Measurements from ENCODE around the gene SPATA3.
"Not testable (repeated sequence)": the region's sequence is repeated elsewhere in the genome, so short reads cannot be mapped to it uniquely, and the experiment has no call there.

The SPATA3 gene

GRCh38 chr2:230990131-230990898 lies 5.6 kb upstream of the SPATA3 start:
- DNase-seq (ENCODE audit: low read depth, low spot score), result no peak
- no peak overlapping the region for H3K27ac ChIP-seq

DNA sequence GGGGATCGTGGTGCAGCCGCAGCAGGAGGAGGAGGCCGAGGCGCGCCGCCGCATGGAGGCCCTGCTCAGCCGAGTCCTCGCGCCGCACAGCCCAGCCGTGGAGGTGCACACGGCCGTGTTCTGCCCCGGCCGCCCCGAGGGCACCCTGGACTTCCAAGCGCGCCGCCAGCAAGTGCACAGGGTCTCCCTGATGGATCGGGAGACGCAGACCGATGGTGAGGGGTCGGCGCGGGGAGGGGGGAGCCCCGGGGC lies 5.1 kb upstream of the SPATA3 start:
- H3K27ac ChIP-seq, result no peak overlapping the region
- DNase-seq (ENCODE audit: low read depth, low spot score), result no peak

- DNase-seq (ENCODE audit: low read depth, low spot score), result no peak
Measured at GRCh38 chr2:230991598-230991997, 4.3 kb upstream of the SPATA3 start.

GRCh38 chr2:230996661-230997060 lies 740 bp downstream of the SPATA3 start:
- DNase-seq (ENCODE audit: low read depth, low spot score), result no peak
- H3K27ac ChIP-seq, result no peak overlapping the region

More at GRCh38 chr2:230991598-230991997, 4.3 kb upstream of the SPATA3 start:
- no peak overlapping the region for H3K27ac ChIP-seq

- no peak for DNase-seq (ENCODE audit: low read depth, low spot score)
- no peak overlapping the region for H3K27ac ChIP-seq
Measured at GRCh38 chr2:230998882-230999281, 3.0 kb downstream of the SPATA3 start.

GRCh38 chr2:230999477-230999876 lies 3.6 kb downstream of the SPATA3 start:
- no peak overlapping the region for H3K27ac ChIP-seq
- no peak for DNase-seq (ENCODE audit: low read depth, low spot score)

GRCh38 chr2:231000211-231000904 lies 4.4 kb downstream of the SPATA3 start:
- DNase-seq (ENCODE audit: low read depth, low spot score), result no peak
- H3K27ac ChIP-seq, result no peak overlapping the region

DNA sequence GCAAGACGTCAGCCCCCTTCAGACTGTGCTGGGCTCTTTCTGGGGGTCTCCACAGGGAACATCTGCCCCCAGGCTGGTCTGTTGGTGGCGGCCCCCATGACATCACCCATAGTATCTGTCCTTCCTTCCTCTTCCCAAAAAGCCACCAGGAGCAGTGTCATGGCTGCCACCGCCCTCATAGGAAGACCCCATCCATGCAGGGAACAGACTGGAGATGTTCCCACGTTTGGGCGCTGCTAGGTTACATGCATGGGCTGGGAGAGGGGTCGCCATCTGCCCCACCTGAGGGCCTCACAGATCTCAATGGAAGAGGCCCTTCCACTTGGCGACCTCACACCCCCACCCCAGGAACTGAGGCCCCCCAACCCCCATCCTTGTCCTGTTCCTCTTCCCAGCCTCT lies 5.1 kb downstream of the SPATA3 start:
- no peak for DNase-seq (ENCODE audit: low read depth, low spot score)
- no peak overlapping the region for H3K27ac ChIP-seq

- no peak for DNase-seq (ENCODE audit: low read depth, low spot score)
- H3K27ac ChIP-seq, result no peak overlapping the region
Measured at GRCh38 chr2:231001921-231002320, 6.0 kb downstream of the SPATA3 start.

DNA sequence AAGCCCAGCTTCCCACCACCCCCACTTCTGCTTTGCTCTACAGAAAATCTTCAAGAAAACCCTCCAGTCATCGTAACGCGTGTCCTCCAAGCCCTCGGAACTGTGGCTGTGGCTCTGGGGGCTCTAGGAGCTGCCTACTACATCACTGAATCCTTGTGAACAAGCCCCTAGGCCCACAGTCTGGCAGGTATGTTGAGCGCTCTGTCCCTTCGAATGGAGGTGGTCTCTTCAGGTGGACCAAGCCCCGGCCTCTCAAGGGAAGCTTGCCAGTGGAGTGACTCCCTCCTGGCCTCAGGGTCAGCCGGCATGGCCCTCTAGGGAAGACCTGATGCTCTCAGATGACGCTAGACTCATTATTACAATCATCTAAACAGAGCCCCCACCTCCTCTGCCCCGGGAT lies 6.7 kb downstream of the SPATA3 start:
- no peak overlapping the region for H3K27ac ChIP-seq
- no peak for DNase-seq (ENCODE audit: low read depth, low spot score)

GRCh38 chr2:231003186-231003585 lies 7.3 kb downstream of the SPATA3 start:
- DNase-seq (ENCODE audit: low read depth, low spot score), result no peak
- H3K27ac ChIP-seq, result no peak overlapping the region

DNA sequence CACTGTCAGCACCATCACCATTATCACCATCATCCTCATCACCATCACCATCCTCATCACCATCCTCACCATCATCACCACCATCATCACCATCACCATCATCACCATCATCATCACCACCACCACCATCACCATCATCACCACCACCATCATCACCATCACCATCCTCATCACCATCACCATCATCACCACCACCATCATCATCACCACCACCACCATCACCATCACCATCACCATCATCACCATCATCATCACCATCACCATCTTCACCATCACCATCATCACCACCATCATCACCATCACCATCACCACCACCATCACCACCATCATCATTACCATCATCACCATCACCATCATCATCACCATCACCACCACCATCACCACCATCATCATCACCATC lies 9.0 kb downstream of the SPATA3 start:
- H3K27ac ChIP-seq, result not testable (repeated sequence)

GRCh38 chr2:231007286-231008098 lies 11.6 kb downstream of the SPATA3 start:
- no peak overlapping the region for H3K27ac ChIP-seq
- DNase-seq (ENCODE audit: low read depth, low spot score), result no peak

More for the DNA sequence above, 9.0 kb downstream of the SPATA3 start:
- not testable (repeated sequence) for DNase-seq (ENCODE audit: low read depth, low spot score)

GRCh38 chr2:231008131-231008530 lies 12.2 kb downstream of the SPATA3 start:
- DNase-seq (ENCODE audit: low read depth, low spot score), result no peak
- H3K27ac ChIP-seq, result no peak overlapping the region

GRCh38 chr2:231009236-231009919 lies 13.5 kb downstream of the SPATA3 start:
- no peak overlapping the region for H3K27ac ChIP-seq
- DNase-seq (ENCODE audit: low read depth, low spot score), result no peak

GRCh38 chr2:231010201-231010730 lies 14.3 kb downstream of the SPATA3 start:
- DNase-seq (ENCODE audit: low read depth, low spot score), result no peak
- no peak overlapping the region for H3K27ac ChIP-seq

DNA sequence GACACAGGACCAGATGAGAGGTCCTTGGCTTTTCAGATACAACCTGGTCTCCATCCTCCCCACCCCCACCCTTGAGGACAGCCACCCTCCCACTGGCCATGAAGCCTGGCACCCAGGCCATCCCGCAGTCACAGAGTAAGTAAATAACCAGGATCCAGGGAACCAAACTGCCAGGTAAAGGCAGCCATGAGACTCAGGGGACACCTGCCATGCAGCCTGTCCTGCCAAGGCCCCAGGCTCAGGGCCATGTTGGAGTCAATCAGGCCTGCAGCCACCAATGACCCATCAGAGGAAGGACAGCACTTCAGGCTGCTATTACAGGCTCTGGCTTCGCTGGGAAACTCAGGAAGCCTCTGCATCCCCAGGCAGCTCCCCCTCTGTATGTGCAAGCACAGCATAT lies 15.6 kb downstream of the SPATA3 start:
- DNase-seq (ENCODE audit: low read depth, low spot score), result no peak
- H3K27ac ChIP-seq, result no peak overlapping the region

DNA sequence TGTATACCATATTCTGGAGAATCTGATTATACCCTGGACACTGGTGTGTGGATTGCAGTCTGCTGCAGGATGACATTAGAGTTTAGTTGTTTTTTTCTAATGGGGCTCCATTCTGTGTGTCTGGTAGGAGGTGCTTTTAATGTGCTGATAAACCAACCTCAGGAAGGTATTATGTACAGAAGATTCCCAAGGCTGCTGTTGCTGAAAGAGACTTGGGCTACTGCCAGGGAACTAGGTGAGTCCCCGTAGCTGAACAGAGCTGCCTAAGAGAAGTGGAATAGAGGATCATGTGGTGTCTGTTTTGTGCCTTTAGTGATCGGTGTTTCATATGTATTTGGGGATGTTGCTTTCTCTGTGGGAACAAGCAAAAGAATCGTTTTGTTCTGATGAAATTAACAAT lies 16.5 kb downstream of the SPATA3 start:
- no peak for DNase-seq (ENCODE audit: low read depth, low spot score)

GRCh38 chr2:231013820-231014219 lies 17.9 kb downstream of the SPATA3 start:
- DNase-seq (ENCODE audit: low read depth, low spot score), result no peak
- H3K27ac ChIP-seq, result no peak overlapping the region

More for the DNA sequence above, 16.5 kb downstream of the SPATA3 start:
- H3K27ac ChIP-seq, result no peak overlapping the region

DNA sequence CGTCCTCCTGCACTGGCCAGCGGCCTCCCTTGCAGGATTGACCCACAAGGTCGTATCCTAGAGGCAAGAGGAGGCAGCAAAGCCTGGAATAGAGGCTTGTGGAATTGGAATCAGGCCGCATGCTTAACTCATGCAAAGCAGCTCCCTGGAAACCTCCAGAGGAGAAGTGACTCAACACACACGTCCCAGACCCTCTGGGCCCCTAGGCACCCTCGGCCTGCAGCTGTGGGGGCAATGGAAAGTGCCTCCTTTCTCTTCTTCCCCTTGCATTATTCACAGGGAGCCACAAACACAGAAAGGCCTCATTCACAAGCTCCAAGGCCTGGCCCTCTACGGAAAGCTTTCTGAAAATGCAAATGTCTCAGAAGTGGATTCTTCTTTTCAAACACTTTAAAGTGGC lies 19.6 kb downstream of the SPATA3 start:
- DNase-seq (ENCODE audit: low read depth, low spot score), result no peak
- H3K27ac ChIP-seq, result no peak overlapping the region
